Uterus (tissue), 4 donors: ENCODE measurements around the gene SEL1L3. TPM values are rescaled to one million over a fixed set of nuclear protein-coding genes. Genes with fewer than 3 reads are reported as not detected.

Source experiments
- DNase-seq, 2 donors: peaks; one replicate each; pipeline ENCODE4 v3.0.0-alpha.2; 2019 to 2020
- H3K27ac ChIP-seq, 2 donors: fragments of 200-600 bp; sonication (generic); 1 replicate in 1 of 2; 2 replicates in 1 of 2; pipeline ENCODE4 v1.5.1; 2016 to 2018
- H3K27me3 ChIP-seq, 2 donors: fragments of 200-600 bp; sonication (generic); one replicate each; pipeline ENCODE4 v1.5.1; 2018 to 2019; ENCODE audit warnings: control low read depth in 1 of 2
- H3K36me3 ChIP-seq, 2 donors: fragments of 200-600 bp; sonication (generic); one replicate each; pipeline ENCODE4 v1.5.1; 2019; ENCODE audit warnings: control low read depth in 1 of 2
- H3K4me1 ChIP-seq, 2 donors: fragments of 200-600 bp; sonication (generic); one replicate each; pipeline ENCODE4 v1.5.1; 2018 to 2019; ENCODE audit warnings: control low read depth in 1 of 2
- H3K4me3 ChIP-seq, 2 donors: fragments of 200-600 bp; sonication (generic); 1 replicate in 1 of 2; 2 replicates in 1 of 2; pipeline ENCODE4 v1.5.1; 2018 to 2019; ENCODE audit warnings: mild to moderate bottlenecking in 1 of 2
- H3K9me3 ChIP-seq, 2 donors: fragments of 200-600 bp; sonication (generic); one replicate each; pipeline ENCODE4 v1.5.1; 2019; ENCODE audit warnings: control low read depth in 1 of 2
- CTCF ChIP-seq, 4 experiments: fragments of 200-600 bp in 2 of 4; fragments of 450-650 bp in 2 of 4; sonication (generic) in 2 of 4; IDR thresholded peaks; one replicate each; pipeline ENCODE4 v1.5.1; 2016 to 2019; ENCODE audit warnings: antibody characterized with exemption in 4 of 4, mild to moderate bottlenecking in 2 of 4, moderate library complexity in 1 of 4
- POLR2A ChIP-seq, 2 donors: fragments of 450-650 bp; IDR thresholded peaks; one replicate each; pipeline ENCODE4 v1.6.1; 2016; ENCODE audit warnings: antibody characterized with exemption in 2 of 2, mild to moderate bottlenecking in 1 of 2, moderate library complexity in 1 of 2
- intact Hi-C: fragments of 100-400 bp; cut with DNase I; formaldehyde crosslinking; loops from one replicate; pipeline ENCODE4 v1.15.1; 2023; ENCODE audit warnings: low total_unique reads
- total RNA-seq, 4 donors: library from RNA; depleted of rRNA in 3 of 4; stranded (reverse); fragments of >200 nt in 3 of 4; gene quantifications; one replicate each; pipeline versions ENCODE4 v1.1.0 to v1.2.4, GENCODE V29; 2014 to 2023
- donor health status: DM: yes; HTN: yes; CAD: no.

SEL1L3 gene
- total RNA-seq, 4 donors from 2014 or later = 4.1 to 46.1 (median 21.2) TPM

GRCh38 chr4:25770847-25771246 lies 91.9 kb downstream of the SEL1L3 start:
- no peak for DNase-seq
- H3K36me3 ChIP-seq = no peaks in the 10 kb centered on the region
- intact Hi-C loops = no loop called here
- no peak overlapping the region for H3K4me3 ChIP-seq
- no peak overlapping the region for H3K27ac ChIP-seq
- H3K9me3 ChIP-seq = no peaks in the 10 kb centered on the region
- no peaks in the 10 kb centered on the region for H3K27me3 ChIP-seq
- H3K4me1 ChIP-seq = no peaks in the 10 kb centered on the region
- TF ChIP-seq CTCF (IDR thresholded peaks at IDR 0.05) = no peak
- TF ChIP-seq POLR2A (IDR thresholded peaks at IDR 0.05) = no peak

GRCh38 chr4:25769251-25769650 lies 93.5 kb downstream of the SEL1L3 start:
- Histone ChIP-seq H3K36me3 (no peaks in the 10 kb centered on the region), H3K4me1 (no peaks in the 10 kb centered on the region), H3K9me3 (no peaks in the 10 kb centered on the region), H3K4me3 (no peak overlapping the region), H3K27me3 (no peaks in the 10 kb centered on the region), H3K27ac (no peak overlapping the region)
- intact Hi-C loops = no loop called here
- no peak for DNase-seq
- TF ChIP-seq CTCF (IDR thresholded peaks at IDR 0.05) = no peak
- no peak for TF ChIP-seq POLR2A (IDR thresholded peaks at IDR 0.05)

GRCh38 chr4:25767877-25768725 lies 94.7 kb downstream of the SEL1L3 start:
- Histone ChIP-seq H3K27ac (no peak overlapping the region), H3K9me3 (no peaks in the 10 kb centered on the region), H3K4me3 (no peak overlapping the region), H3K4me1 (no peaks in the 10 kb centered on the region), H3K36me3 (no peaks in the 10 kb centered on the region), H3K27me3 (no peaks in the 10 kb centered on the region)
- intact Hi-C loops = no loop called here
- TF ChIP-seq CTCF (IDR thresholded peaks at IDR 0.05) (peak; percentile 44 to 53 (median 48)), POLR2A (IDR thresholded peaks at IDR 0.05) (no peak)
- DNase-seq = peak; percentile 18 to 35

- no peaks in the 10 kb centered on the region for H3K9me3 ChIP-seq
- H3K36me3 ChIP-seq = no peaks in the 10 kb centered on the region
- no peaks in the 10 kb centered on the region for H3K4me1 ChIP-seq
- H3K27ac ChIP-seq = no peak overlapping the region
- TF ChIP-seq POLR2A (IDR thresholded peaks at IDR 0.05) = no peak
- TF ChIP-seq CTCF (IDR thresholded peaks at IDR 0.05) = no peak
- intact Hi-C loops = no loop called here
- DNase-seq = no peak
- H3K27me3 ChIP-seq = no peaks in the 10 kb centered on the region
- H3K4me3 ChIP-seq = no peak overlapping the region
Observed at GRCh38 chr4:25760518-25761157, 102.2 kb downstream of the SEL1L3 start.

- H3K27me3 ChIP-seq = no peaks in the 10 kb centered on the region
- DNase-seq = no peak
- TF ChIP-seq CTCF (IDR thresholded peaks at IDR 0.05) (no peak), POLR2A (IDR thresholded peaks at IDR 0.05) (no peak)
- intact Hi-C loops = no loop called here
- H3K4me1 ChIP-seq = no peaks in the 10 kb centered on the region
- no peak overlapping the region for H3K4me3 ChIP-seq
- H3K9me3 ChIP-seq = no peaks in the 10 kb centered on the region
- no peak overlapping the region for H3K27ac ChIP-seq
- no peaks in the 10 kb centered on the region for H3K36me3 ChIP-seq
Observed at GRCh38 chr4:25760048-25760447, 102.7 kb downstream of the SEL1L3 start.
